CD8-positive, alpha-beta memory T cell (primary cell): ENCODE data around the gene AKIRIN2. TPM values are rescaled to one million over a fixed set of nuclear protein-coding genes. Genes with fewer than 3 reads are reported as not detected.
A peak's percentile ranks its signal among the peaks of the same experiment; 100 is the strongest.

Experiments used
- CTCF ChIA-PET: fragments of 350-600 bp; sonication (Branson Sonifier 250); formaldehyde crosslinking; loops from one replicate; lab custom pipeline; 2021; ENCODE audit warnings: antibody characterized with exemption; lab: Charles Lee
- POLR2A ChIA-PET: fragments of 350-600 bp; sonication (Branson Sonifier 250); formaldehyde crosslinking; loops from one replicate; lab custom pipeline; 2021; ENCODE audit warnings: antibody characterized with exemption; lab: Charles Lee
- DNase-seq, 5 donors: peaks; one replicate each; pipeline versions ENCODE4 v3.0.0 to v3.0.0-alpha.2; 2020 to 2022; ENCODE audit warnings: mixed read lengths in 1 of 5
- H3K27ac ChIP-seq: one replicate; pipeline ENCODE4 v1.7.0; 2013; ENCODE audit warnings: low read depth, mild to moderate bottlenecking, low read length, moderate library complexity
- H3K27me3 ChIP-seq: 2 replicates; pipeline ENCODE4 v1.7.0; 2013; ENCODE audit warnings: low read length, mild to moderate bottlenecking; ENCODE audit not compliant: insufficient read depth, poor library complexity, severe bottlenecking
- H3K36me3 ChIP-seq: 2 replicates; pipeline ENCODE4 v1.7.0; 2013; ENCODE audit warnings: mild to moderate bottlenecking, low read length, moderate library complexity; ENCODE audit not compliant: insufficient read depth
- H3K4me1 ChIP-seq: 2 replicates; pipeline ENCODE4 v1.7.0; 2013; ENCODE audit warnings: mild to moderate bottlenecking, low read length, moderate library complexity; ENCODE audit not compliant: insufficient read depth
- H3K4me3 ChIP-seq: 2 replicates; pipeline ENCODE4 v1.7.0; 2013; ENCODE audit warnings: mild to moderate bottlenecking, low read length
- H3K9me3 ChIP-seq: 2 replicates; pipeline ENCODE4 v1.7.0; 2013; ENCODE audit warnings: mild to moderate bottlenecking, low read length
- H3K27ac Mint-ChIP-seq, 8 donors: one replicate each; pipeline ENCODE4 v1.8.0; 2020 to 2021; ENCODE audit warnings: mixed read lengths in 8 of 8, mild to moderate bottlenecking in 6 of 8, inconsistent platforms in 3 of 8, moderate library complexity in 3 of 8
- H3K27me3 Mint-ChIP-seq, 2 donors: one replicate each; pipeline ENCODE4 v1.8.0; 2020 to 2021; ENCODE audit warnings: mixed read lengths in 2 of 2, mild to moderate bottlenecking in 1 of 2, moderate library complexity in 1 of 2
- H3K36me3 Mint-ChIP-seq, 3 donors: one replicate each; pipeline ENCODE4 v1.8.0; 2020 to 2021; ENCODE audit warnings: mixed read lengths in 3 of 3, inconsistent platforms in 1 of 3, mild to moderate bottlenecking in 1 of 3
- H3K4me1 Mint-ChIP-seq, 3 donors: one replicate each; pipeline ENCODE4 v1.8.0; 2020 to 2021; ENCODE audit warnings: mixed read lengths in 3 of 3, inconsistent platforms in 1 of 3, mild to moderate bottlenecking in 1 of 3
- H3K4me3 Mint-ChIP-seq, 7 donors: one replicate each; pipeline ENCODE4 v1.8.0; 2020 to 2021; ENCODE audit warnings: mixed read lengths in 7 of 7, mild to moderate bottlenecking in 6 of 7, moderate library complexity in 4 of 7, inconsistent platforms in 2 of 7
- H3K9me3 Mint-ChIP-seq, 5 donors: one replicate each; pipeline ENCODE4 v1.8.0; 2020 to 2022; ENCODE audit warnings: mixed read lengths in 5 of 5, mild to moderate bottlenecking in 3 of 5, moderate library complexity in 2 of 5, inconsistent platforms in 1 of 5
- polyA plus RNA-seq: library from polyadenylated mRNA; unstranded; fragments of 300-500 nt; fragmentation: Illumina TruSeq; gene quantifications from one replicate; pipeline ENCODE4 v1.2.3, GENCODE V29; 2021
- total RNA-seq, 2 experiments: library from RNA; stranded (reverse); gene quantifications; one replicate each; pipeline ENCODE4 v1.2.3, GENCODE V29; 2021

Gene AKIRIN2
- total and polyA plus RNA-seq, 3 experiments from 2014 or later = 47.3 to 55.6 (median 49.3) TPM

- Histone ChIP-seq H3K4me3 (no peak overlapping the region), H3K4me1 (no peaks in the 10 kb centered on the region), H3K27me3 (no peaks in the 10 kb centered on the region), H3K36me3 (no peaks in the 10 kb centered on the region), H3K9me3 (no peaks in the 10 kb centered on the region), H3K27ac (no peak overlapping the region)
- POLR2A ChIA-PET = no interaction called here
- peaks cover 15 to 19% (median 18%) of the 10 kb centered on the region in 3 donors for H3K4me1 Mint-ChIP-seq
- H3K9me3 Mint-ChIP-seq = no peaks in the 10 kb centered on the region
- H3K4me3 Mint-ChIP-seq = no peak overlapping the region
- peaks cover 3 to 56% (median 19%) of the 10 kb centered on the region in 3 donors for H3K36me3 Mint-ChIP-seq
- peak overlapping the region in 1 of 8 donors; percentile 4 for H3K27ac Mint-ChIP-seq
- H3K27me3 Mint-ChIP-seq = peaks cover 0 to 2% of the 10 kb centered on the region in 2 donors
- CTCF ChIA-PET = interaction anchor here (1.1 to 2.3 kb wide), 3 partner anchors 16 to 51 kb away, joined by 3 to 5 read pairs (median 4); no protein-coding TSS in a partner anchor
- no peak for DNase-seq
Measured at GRCh38 chr6:87669051-87669450, 33.0 kb downstream of the AKIRIN2 start.

- DNase-seq = no peak
- Histone ChIP-seq H3K9me3 (no peaks in the 10 kb centered on the region), H3K27me3 (no peaks in the 10 kb centered on the region), H3K36me3 (no peaks in the 10 kb centered on the region), H3K4me1 (no peaks in the 10 kb centered on the region), H3K27ac (no peak overlapping the region), H3K4me3 (no peak overlapping the region)
- CTCF ChIA-PET = no interaction called here
- Mint-ChIP-seq H3K36me3 (peaks cover 3 to 56% (median 19%) of the 10 kb centered on the region in 3 donors), H3K9me3 (no peaks in the 10 kb centered on the region), H3K4me3 (no peak overlapping the region), H3K4me1 (peaks cover 15 to 24% (median 18%) of the 10 kb centered on the region in 3 donors), H3K27ac (no peak overlapping the region), H3K27me3 (peaks cover 0 to 2% of the 10 kb centered on the region in 2 donors)
- POLR2A ChIA-PET = interaction anchor here (0.6 kb wide), 1 partner anchor 1283 kb away, joined by 4 read pairs; no protein-coding TSS in a partner anchor
Measured at GRCh38 chr6:87668013-87668412, 34.0 kb downstream of the AKIRIN2 start.

- no peak for DNase-seq
- Histone ChIP-seq H3K27me3 (no peaks in the 10 kb centered on the region), H3K4me1 (no peaks in the 10 kb centered on the region), H3K36me3 (no peaks in the 10 kb centered on the region), H3K27ac (no peak overlapping the region), H3K4me3 (no peak overlapping the region), H3K9me3 (no peaks in the 10 kb centered on the region)
- H3K4me1 Mint-ChIP-seq = peaks cover 15 to 24% (median 18%) of the 10 kb centered on the region in 3 donors
- H3K9me3 Mint-ChIP-seq = no peaks in the 10 kb centered on the region
- no peak overlapping the region for H3K27ac Mint-ChIP-seq
- peaks cover 3 to 55% (median 16%) of the 10 kb centered on the region in 3 donors for H3K36me3 Mint-ChIP-seq
- ChIA-PET CTCF (no interaction called here), POLR2A (no interaction called here)
- H3K27me3 Mint-ChIP-seq = peaks cover 0 to 1% of the 10 kb centered on the region in 2 donors
- H3K4me3 Mint-ChIP-seq = no peak overlapping the region
Measured at GRCh38 chr6:87667032-87667431, 35.0 kb downstream of the AKIRIN2 start.

GRCh38 chr6:87664921-87665485 is 37.0 kb downstream of the AKIRIN2 start:
- ChIA-PET CTCF (interaction anchor here (0.6 kb wide), 1 partner anchor 132 kb away, joined by 3 read pairs; no protein-coding TSS in a partner anchor), POLR2A (interaction anchor here (0.5 kb wide), 1 partner anchor 467 kb away, joined by 5 read pairs; no protein-coding TSS in a partner anchor)
- DNase-seq = no peak
- Histone ChIP-seq H3K36me3 (no peaks in the 10 kb centered on the region), H3K27ac (no peak overlapping the region), H3K4me1 (no peaks in the 10 kb centered on the region), H3K27me3 (no peaks in the 10 kb centered on the region), H3K4me3 (no peak overlapping the region), H3K9me3 (no peaks in the 10 kb centered on the region)
- Mint-ChIP-seq H3K27me3 (no peaks in the 10 kb centered on the region), H3K4me3 (no peak overlapping the region), H3K36me3 (peaks cover 3 to 58% (median 11%) of the 10 kb centered on the region in 3 donors), H3K9me3 (no peaks in the 10 kb centered on the region), H3K27ac (peak overlapping the region in 1 of 8 donors; percentile 6), H3K4me1 (peaks cover 3 to 10% (median 5%) of the 10 kb centered on the region in 3 donors)

- H3K4me3 ChIP-seq = no peak overlapping the region
- ChIA-PET CTCF (no interaction called here), POLR2A (no interaction called here)
- H3K4me1 ChIP-seq = no peaks in the 10 kb centered on the region
- H3K4me3 Mint-ChIP-seq = no peak overlapping the region
- no peaks in the 10 kb centered on the region for H3K27me3 Mint-ChIP-seq
- no peaks in the 10 kb centered on the region for H3K36me3 ChIP-seq
- H3K27ac Mint-ChIP-seq = peak overlapping the region in 4 of 8 donors; percentile 13 to 85 (median 54)
- H3K4me1 Mint-ChIP-seq = peaks cover 0 to 5% (median 0%) of the 10 kb centered on the region in 3 donors
- H3K9me3 Mint-ChIP-seq = no peaks in the 10 kb centered on the region
- peaks cover 3 to 58% (median 15%) of the 10 kb centered on the region in 3 donors for H3K36me3 Mint-ChIP-seq
- DNase-seq = no peak
- H3K9me3 ChIP-seq = no peaks in the 10 kb centered on the region
- no peak overlapping the region for H3K27ac ChIP-seq
- H3K27me3 ChIP-seq = no peaks in the 10 kb centered on the region
Measured at GRCh38 chr6:87663434-87663833, 38.6 kb downstream of the AKIRIN2 start.

- Histone ChIP-seq H3K36me3 (no peaks in the 10 kb centered on the region), H3K4me1 (peaks cover 9% of the 10 kb centered on the region), H3K9me3 (no peaks in the 10 kb centered on the region), H3K4me3 (no peak overlapping the region), H3K27ac (no peak overlapping the region), H3K27me3 (no peaks in the 10 kb centered on the region)
- Mint-ChIP-seq H3K27me3 (no peaks in the 10 kb centered on the region), H3K9me3 (no peaks in the 10 kb centered on the region), H3K36me3 (peaks cover 0 to 60% (median 11%) of the 10 kb centered on the region in 3 donors), H3K4me1 (peaks cover 11 to 17% (median 13%) of the 10 kb centered on the region in 3 donors), H3K27ac (peak overlapping the region in 4 of 8 donors; percentile 5 to 84 (median 36)), H3K4me3 (no peak overlapping the region)
- ChIA-PET POLR2A (no interaction called here), CTCF (no interaction called here)
- no peak for DNase-seq
Measured at GRCh38 chr6:87661503-87661902, 40.5 kb downstream of the AKIRIN2 start.

- Mint-ChIP-seq H3K27me3 (no peaks in the 10 kb centered on the region), H3K4me3 (no peak overlapping the region), H3K27ac (peak overlapping the region in 3 of 8 donors; percentile 5 to 53 (median 19)), H3K4me1 (peaks cover 13 to 18% (median 14%) of the 10 kb centered on the region in 3 donors), H3K36me3 (peaks cover 0 to 61% (median 11%) of the 10 kb centered on the region in 3 donors), H3K9me3 (no peaks in the 10 kb centered on the region)
- POLR2A ChIA-PET = no interaction called here
- peaks cover 10% of the 10 kb centered on the region for H3K4me1 ChIP-seq
- no peaks in the 10 kb centered on the region for H3K9me3 ChIP-seq
- H3K27me3 ChIP-seq = no peaks in the 10 kb centered on the region
- DNase-seq = no peak
- no peak overlapping the region for H3K4me3 ChIP-seq
- no peak overlapping the region for H3K27ac ChIP-seq
- CTCF ChIA-PET = no interaction called here
- no peaks in the 10 kb centered on the region for H3K36me3 ChIP-seq
Measured at GRCh38 chr6:87661016-87661415, 41.0 kb downstream of the AKIRIN2 start.

- H3K9me3 ChIP-seq = no peaks in the 10 kb centered on the region
- H3K27me3 ChIP-seq = no peaks in the 10 kb centered on the region
- no peaks in the 10 kb centered on the region for H3K9me3 Mint-ChIP-seq
- DNase-seq = no peak
- peaks cover 10% of the 10 kb centered on the region for H3K4me1 ChIP-seq
- peaks cover 0 to 57% (median 11%) of the 10 kb centered on the region in 3 donors for H3K36me3 Mint-ChIP-seq
- no peak overlapping the region for H3K4me3 ChIP-seq
- ChIA-PET CTCF (no interaction called here), POLR2A (no interaction called here)
- no peaks in the 10 kb centered on the region for H3K27me3 Mint-ChIP-seq
- no peak overlapping the region for H3K27ac ChIP-seq
- H3K36me3 ChIP-seq = no peaks in the 10 kb centered on the region
- H3K4me3 Mint-ChIP-seq = no peak overlapping the region
- H3K27ac Mint-ChIP-seq = peak overlapping the region in 1 of 8 donors; percentile 5
- H3K4me1 Mint-ChIP-seq = peaks cover 13 to 18% (median 14%) of the 10 kb centered on the region in 3 donors
Measured at GRCh38 chr6:87660226-87660911, 41.7 kb downstream of the AKIRIN2 start.
